GM21447 (cell line): ENCODE results near the gene NFRKB.

Experiments
- ATAC-seq: cut with Tn5 transposase; IDR thresholded peaks from one replicate; pipeline ENCODE4 v1.9.1; 2021; ENCODE audit not compliant: unreplicated experiment

Gene NFRKB

DNA sequence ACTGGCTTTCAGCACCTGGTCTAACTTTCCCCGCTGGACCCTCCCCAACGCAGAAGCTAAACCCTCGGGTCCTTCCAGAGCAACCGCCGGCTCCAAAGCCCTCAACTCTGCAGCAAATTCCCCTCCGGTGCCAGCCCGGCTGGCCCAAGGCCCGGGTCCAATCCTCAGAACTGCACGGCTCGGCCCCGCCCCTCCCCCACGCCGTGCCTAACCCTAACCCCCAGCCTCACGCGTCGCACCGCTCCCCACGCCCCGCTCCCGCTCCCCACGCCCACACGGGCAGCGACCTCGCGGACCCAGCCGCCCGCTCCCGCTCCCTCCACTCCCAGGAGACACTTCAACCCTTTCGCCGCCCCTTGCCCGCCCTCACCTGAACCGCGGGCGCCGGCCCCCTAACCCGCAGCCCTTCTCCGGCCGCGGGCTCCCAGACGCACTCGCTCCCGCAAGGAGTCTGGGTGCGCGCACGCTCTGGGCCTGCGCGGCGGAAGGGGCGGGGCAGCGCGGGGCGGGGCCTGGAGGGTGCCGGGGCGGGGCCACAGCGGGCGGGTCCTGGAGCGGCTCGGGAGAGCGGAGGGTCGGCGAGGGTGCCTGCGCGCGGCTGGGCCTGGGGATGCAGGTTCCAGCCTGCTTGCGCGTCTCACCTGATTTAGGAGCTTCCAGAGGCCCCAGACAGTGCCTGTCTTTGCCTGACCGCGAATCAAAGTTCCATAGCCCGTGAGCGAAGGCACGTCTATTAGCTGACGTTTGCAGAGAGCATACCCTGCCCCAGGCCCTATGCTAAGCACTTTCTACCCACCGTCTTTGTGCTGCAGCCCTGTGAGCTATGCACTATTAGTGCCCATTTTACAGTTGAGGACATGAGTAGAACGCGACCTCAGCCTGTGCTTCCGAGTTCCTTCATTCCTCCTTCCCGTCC lies at the start of gene NFRKB:
NFRKB (minus strand) TSS at position 453 of the 916 bp plus-strand sequence. CDS start 2,729 bp downstream, outside the sequence.
- peak; percentile 92 for ATAC-seq

DNA sequence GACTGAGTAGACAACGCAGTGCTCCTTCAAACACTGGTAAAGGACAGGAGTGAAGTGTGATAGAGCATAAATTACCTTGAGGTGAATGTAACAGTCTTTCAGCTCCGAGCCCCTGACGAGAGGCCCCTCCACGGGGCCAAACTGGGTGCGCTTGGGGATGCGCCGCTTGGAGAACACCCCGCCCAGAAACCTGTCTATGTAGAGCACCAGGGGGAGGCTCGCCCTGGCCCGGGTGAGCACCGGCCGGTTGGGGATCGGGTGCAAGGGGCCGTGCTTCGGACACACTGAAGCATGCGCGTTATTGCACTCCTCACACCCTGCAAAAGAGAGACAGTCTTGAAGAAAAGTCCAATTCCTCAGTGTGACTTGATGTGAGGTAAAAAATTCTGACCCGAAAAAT lies 49.3 kb upstream of the NFRKB start:
- no peak for ATAC-seq

DNA sequence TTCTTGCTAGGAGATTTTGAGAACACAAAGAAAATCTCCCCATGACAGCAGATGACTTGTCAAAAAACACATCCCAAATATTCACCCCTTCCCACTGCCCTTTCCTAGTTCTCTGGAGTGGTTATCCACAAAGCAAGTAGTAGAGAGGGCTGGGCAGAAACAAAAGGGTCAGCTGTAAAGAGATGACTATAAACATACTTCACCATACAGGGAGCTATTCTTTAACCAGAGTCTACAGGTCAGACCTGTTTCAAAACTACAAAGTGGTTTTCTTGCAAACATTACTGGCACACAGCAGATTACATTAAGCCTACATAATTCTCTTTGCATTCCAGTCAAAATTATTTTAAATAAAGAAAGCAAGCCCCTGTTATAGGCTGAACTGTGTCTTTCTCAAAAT lies 47.7 kb upstream of the NFRKB start:
- ATAC-seq, result no peak

DNA sequence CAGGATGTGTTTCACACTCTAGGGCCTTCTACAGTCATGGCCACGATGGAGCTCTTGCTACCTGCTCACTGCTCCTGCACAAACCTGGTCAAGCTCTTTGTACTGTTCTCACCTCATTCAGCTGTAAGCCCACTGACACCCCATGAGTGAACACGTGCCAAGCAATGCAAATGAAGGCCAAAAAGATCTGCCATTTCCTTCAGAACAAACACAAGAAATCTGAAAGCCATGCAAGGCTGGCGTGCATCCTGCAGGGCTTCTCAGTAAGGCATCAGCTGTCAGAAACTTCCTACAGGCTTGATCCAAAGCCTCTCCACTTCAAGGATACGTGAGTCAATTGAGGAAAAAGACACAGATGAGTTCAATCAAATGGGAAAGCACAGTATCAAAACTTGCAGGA lies 44.1 kb upstream of the NFRKB start:
- no peak for ATAC-seq

DNA sequence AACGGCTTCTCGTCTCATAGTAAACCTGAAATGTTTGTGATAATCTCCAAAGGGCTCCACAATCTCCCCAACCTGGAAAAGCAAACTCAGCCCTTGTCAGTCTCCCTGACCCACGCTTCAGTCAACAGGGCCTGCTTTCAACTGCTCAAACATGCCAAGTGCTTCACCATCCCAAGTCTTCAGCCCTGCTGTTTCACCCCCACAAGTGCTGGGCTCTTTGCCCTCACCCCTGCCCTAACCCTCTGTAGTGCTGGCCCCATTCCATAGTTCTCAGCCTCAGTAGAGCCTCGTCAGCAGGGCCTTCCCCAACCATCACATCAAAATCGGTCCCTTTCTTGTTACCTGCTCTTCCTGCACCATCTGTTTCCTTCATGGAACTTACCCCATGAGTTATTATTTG lies 43.4 kb upstream of the NFRKB start:
- no peak for ATAC-seq

DNA sequence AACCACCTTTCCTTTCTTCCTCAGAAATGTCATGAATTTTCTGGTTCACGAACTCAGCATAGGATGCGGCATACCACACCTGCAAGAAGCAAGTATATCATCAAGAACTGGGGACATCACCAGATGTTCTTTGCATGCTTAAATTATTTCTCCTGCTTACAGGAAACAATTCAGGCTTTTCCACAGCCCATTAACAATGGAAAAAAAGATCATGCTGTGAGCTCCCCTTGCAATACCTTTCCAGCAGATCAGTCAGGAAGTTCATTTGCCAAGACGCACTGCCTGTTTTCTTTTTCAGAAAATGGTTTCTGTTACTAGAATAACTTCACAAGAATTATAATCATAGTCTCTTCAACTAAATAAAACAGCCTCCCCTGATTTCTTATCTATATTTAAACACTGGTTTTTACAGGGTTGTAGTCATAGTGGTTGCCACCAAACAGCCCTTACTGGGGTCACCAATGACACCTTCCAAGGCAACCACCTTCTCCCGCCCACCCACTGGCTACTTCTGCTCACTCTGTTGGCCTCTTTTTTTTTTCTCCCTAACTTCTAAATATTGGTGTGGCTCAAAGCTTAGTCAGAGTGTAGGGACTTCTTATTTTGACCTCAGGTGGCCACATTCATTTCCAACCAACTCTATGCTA lies 42.3 kb upstream of the NFRKB start:
- ATAC-seq, result no peak

DNA sequence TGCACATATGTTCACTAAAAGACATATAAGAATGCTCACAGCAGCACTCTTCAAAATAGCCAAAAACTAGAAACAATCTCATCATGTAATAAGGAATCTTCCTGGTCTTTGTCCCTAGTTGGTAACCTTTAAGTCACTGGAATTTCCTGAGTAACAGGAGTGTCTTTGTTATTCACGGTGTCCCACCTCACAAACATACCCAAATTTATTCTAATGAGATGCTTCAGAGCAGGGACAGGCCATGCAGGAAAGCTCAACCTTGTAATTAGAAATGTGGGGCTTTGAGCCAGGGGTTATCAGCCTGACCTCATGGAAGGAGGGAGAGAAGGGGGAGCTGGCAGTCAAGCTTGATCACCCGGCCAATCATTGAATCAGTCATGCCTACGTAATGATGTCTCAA lies 40.3 kb upstream of the NFRKB start:
- no peak for ATAC-seq

DNA sequence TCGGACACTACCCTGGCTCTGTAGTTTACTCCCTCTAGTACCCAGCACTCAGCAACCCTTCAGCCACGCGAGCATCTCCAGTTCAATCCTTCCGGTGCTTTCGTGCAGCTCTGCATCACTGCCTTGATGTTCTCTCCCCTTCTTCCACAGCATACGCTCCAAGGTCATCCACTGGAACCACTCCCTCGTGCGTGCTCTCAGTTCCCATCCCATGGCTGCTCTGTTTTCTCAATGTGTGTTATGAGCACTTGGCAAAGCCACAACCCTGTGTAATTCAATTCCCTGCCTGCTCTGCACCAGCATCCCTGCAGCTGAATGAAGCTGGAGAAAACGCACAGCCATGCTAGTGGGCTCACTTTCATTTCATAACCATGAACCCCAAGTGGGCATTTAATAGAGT lies 38.5 kb upstream of the NFRKB start:
- no peak for ATAC-seq

DNA sequence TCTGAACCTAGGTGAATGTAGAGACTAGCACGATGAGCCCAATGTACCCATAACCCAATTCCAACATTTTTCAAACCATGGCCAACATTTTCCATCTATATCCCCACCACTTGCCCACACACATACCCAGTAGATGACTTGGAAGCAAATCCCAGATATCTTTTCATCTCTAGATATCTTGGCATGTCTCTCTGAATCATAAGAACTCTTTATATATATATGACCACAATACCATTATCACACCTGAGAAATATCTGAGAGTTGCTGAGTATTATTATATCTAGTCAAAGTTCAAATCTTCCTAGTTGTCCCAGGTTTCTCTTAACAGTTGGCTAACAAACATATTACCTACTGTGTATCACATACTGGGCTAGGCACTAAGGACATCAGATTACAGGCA lies 37.9 kb upstream of the NFRKB start:
- ATAC-seq, result no peak

DNA sequence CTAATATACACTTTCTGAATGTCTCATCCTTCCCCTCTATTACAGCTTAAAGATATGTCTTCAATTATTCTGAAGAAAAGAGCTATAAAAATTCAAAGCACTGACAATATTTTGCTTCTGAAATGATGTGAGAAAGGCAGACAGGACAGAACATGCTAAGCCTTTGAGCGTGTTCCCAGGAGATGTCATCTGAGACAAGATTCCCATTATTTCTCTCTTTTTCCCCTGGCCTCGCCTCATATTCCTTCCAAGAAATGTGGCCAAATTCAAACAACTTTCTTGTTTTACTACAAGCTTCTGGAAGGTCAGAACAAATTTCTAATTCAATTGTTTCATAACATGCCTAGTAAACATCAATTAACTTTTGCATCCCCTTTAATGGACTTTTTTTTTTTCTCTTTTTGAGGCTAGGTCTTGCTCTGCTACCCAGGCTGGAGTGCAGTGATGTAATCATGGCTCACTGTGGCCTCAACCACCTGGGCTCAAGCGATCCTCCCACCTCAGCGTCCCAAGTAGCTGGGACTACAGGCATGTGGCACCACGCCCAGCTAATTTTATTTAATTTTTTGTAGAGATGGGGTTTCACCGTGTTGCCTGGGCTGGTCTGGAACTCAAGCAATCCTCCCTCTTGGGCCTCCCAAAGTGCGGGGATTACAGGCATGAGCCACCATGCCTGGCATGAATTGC lies 37.1 kb upstream of the NFRKB start:
- no peak for ATAC-seq

DNA sequence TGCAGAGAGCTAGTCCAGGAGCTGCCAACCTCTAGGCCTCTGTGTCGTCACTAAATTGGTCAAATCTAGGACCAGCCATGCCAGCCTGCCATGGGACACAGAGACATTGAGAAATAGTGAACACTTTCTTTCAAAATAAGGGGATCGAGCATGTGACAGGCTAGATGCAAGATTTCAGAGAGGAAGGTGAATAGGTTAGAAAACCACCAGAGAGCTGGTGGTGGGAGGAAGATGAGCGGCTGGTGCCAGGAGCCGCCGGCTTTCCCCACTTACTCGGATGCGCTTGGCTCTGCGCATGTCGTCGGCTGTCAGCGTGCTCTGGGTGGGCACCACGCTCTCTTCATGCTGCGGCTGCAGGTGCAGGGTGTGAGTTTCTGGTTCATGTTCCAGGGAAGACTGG lies 35.4 kb upstream of the NFRKB start:
- ATAC-seq, result no peak

DNA sequence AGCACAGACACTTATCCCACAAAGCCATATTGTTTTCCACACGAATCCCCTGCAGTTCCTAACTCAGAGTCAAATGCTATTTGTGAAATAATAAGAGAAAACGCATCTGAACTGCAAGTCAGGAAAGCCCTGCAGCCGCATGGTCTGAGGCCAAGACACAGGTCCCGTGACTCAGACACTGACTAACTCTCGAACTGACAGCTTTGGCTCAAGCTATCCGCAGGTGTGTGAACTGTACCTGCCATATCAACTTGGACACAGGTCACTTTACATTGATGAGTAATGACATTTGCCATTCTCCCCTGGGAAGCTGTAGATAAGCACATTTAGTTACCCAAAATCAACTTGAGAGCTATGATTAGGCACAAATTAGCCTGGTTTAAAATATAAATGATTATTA lies 34.9 kb upstream of the NFRKB start:
- ATAC-seq, result no peak

DNA sequence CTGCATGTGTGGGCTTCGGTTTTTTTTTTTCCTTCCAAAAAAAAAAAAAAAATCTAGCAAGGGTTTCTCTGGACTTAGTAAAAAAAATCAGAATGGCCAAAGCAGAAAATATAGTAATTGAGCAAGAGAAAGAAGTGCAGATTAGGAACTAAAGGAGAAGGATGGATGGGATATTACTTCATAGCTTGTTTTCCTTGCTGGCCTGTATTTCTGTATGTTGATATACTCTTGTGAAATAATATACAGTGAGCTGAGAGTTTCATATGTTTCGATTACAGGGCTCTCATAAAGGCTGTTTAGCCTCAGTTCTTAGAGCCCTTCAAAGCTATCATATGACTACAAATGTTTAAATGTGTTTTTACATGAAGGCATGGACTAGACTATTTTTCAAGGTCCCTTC lies 34.3 kb upstream of the NFRKB start:
- ATAC-seq, result no peak

DNA sequence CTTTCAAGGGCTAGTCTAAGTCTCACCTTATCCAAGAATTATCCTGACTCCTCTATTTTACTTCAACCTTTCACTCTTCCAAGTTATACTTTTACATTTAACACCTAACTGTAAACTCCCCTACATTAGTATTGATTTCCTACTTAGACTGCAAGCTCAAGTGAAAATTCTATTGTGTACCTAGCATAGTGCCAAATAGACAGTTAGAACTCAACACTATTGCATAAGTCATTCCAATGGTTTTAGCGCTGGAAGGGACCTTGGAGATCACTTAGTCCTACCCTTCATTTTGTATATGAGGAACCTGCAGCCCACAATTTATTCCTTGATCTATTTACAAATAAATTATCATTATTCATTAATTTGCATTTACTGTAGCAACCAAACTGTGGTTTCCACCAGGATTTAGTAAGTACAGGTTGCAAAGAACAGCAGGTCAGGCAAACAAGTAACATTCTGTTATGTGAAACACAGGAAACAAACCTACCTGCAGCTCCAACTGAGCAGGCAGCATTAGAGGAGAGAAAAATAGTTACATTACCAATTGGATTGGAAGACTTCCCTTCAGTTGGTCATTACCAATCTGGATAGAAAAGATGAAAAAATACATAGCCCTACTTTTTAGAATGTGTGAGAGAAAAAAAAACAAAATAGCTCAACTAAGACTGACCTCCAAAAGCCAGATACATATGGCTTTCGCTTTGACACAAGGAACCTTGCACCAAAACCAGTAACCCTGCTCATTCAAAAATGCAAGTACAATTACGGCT lies 33.7 kb upstream of the NFRKB start:
- ATAC-seq, result no peak

DNA sequence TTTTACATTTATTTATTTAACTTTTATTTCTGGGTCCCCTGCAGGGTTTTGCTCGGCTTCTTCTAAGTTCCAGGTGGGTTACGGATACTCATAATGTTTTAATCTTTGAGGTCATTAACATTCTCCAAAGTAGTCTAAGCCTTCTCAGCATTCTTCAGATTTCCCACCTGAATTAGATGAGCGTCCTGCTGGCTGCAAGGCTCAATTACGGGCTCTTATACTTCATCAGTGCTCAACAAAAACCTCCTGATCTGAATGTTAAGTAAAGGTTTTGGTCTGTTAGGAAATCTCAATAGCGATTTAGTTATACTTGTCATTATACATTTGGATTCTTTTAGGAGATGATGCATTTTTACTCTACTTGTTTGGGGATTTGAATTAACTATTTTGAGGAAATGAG lies 27.3 kb upstream of the NFRKB start:
- ATAC-seq, result no peak

DNA sequence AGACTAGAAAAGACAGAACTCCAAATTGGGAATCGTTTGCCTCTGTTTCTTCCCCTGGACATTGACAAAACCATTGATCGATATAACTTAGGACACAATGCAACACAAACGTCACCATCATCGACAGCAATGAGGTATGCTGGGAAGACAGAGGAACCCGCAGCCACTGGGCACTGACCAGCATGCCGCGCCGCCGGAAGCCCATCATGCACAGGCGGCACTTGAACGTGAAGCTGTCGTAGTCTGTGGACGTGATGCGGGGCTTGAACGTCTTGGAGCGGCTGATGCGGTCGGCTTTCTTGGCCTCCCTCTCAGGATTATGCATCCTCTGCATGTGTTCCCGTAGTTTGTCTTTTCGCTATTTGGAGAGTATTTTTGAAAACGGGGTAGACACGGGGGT lies 23.0 kb upstream of the NFRKB start:
- no peak for ATAC-seq

DNA sequence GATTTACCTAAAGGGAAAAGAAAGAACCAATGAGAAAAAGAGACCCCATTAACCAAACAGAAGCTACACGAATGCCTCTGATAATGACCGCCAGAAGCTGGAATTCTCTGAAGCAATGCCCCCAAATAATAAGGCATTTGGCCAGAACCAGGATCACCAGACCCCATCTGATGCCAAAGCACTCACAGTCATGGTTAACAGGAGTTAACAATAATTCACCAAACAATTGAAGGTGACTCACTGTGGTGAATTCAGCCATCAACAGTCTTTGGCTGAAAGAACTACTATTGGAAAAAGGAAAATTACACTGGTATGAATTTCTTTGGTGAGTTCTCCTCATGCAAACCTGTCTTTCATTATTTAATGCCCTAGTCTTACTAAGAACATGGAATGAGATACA lies 21.9 kb upstream of the NFRKB start:
- no peak for ATAC-seq

DNA sequence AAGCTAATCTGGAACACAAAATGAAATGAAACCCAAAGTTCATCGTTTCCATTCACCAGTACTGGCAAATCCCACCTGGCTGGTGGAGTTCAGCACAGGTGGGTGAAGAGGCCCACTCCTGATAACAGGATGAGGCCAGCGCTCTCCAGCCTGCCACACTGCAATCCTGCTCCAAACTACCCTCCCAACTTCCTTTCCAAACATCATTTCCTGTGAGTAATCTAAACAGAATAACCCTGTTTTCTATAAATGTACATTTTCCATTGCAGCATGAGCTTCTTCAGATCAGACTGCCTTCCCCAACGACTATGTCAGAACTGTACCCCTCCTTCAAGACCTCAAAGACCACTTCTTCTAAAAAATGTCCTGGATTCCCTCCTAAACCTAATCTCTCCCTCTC lies 15.9 kb upstream of the NFRKB start:
- ATAC-seq, result no peak

DNA sequence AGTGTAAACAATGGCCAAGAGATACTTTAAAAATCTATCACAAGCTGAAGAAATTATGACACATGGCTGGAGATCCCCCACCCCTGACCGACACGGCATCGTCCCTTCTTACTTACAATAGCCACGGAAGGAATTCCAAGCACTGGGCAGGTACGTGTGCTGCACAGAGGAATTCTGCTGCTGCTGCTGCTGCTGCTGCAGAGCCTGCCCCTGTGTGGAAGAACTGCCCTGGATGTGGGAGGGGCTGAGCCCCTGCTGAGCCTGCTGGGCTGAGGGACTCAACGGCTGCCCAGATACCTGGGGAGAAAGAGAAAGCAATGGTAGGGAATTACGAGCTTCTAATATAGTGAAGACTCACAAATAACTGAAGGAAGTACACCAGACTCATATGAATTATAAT lies 15.0 kb upstream of the NFRKB start:
- ATAC-seq, result no peak

DNA sequence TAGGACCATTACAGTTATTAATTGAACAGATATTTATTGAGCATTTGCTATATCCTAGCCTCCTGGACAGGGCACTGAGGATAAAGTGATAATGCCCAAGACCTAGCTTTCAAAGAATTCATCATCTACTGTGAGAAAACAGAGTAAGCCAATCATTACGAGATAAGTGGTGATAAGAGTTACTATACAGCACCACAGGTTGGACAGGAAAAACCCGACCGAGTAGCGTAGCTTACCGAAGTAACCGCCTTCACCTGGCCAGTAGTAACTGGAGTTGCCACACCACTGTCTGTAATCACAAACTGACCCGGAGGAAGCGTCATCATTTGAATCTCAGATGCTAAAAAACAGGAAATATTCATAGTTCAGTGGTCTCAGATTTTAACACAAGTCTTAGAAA lies 10.0 kb upstream of the NFRKB start:
- ATAC-seq, result no peak

DNA sequence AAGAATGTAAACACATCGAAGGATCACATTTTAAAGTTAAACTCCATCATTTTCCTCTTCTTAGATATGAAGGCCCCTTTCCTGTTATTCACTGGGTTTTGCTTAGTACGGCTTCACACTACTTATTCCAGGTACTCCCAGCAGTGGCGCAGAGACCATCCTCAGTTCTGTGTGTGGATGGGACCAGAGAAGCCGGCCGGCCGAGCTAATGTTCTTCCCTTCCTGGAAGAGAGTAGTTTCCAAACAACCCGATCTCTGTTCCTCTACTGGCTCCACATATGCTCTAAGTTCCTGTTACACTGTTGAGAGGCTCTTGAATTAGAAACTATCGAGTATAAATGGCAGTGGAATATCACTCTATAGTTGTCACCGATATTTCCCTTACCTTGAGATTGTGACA lies 684 bp upstream of the NFRKB start:
- ATAC-seq, result no peak
